Body of pancreas (tissue), 4 donors: ENCODE results near the gene ETFA.

ENCODE experiments used
- CTCF ChIP-seq, 7 experiments: fragments of 450-650 bp in 4 of 7; fragments of 200-600 bp in 3 of 7; sonication (generic) in 3 of 7; IDR thresholded peaks; one replicate each; pipeline ENCODE4 v1.5.1; 2016 to 2019; ENCODE audit warnings: antibody characterized with exemption in 7 of 7
- POLR2A ChIP-seq, 3 donors: fragments of 450-650 bp; IDR thresholded peaks; one replicate each; pipeline ENCODE4 v1.6.1; 2016; ENCODE audit warnings: antibody characterized with exemption in 3 of 3, mild to moderate bottlenecking in 2 of 3

GRCh38 chr15:76201536-76202255, 109.6 kb downstream of the ETFA start:
- no peak for TF ChIP-seq CTCF (IDR thresholded peaks at IDR 0.05)
- TF ChIP-seq POLR2A (IDR thresholded peaks at IDR 0.05), result no peak
